Measurements from ENCODE around the gene RPL18A.
"Not testable (repeated sequence)": the region's sequence is repeated elsewhere in the genome, so short reads cannot be mapped to it uniquely, and the experiment has no call there.

Gene RPL18A

GRCh38 chr19:17866964-17867486 is 7.3 kb downstream of the RPL18A start:
- no peak for DNase-seq

GRCh38 chr19:17868669-17869068 is 9.0 kb downstream of the RPL18A start:
- no peak for DNase-seq

- DNase-seq: no peak
These were observed 9.5 kb downstream of the RPL18A start for GRCh38 chr19:17869114-17869608.

- DNase-seq: no peak
These were observed 11.5 kb downstream of the RPL18A start for GRCh38 chr19:17871032-17871877.

GRCh38 chr19:17871878-17872250 is 12.2 kb downstream of the RPL18A start, which contains the start of gene SLC5A5:
Gene SLC5A5, plus strand, starts transcription at chr19:17871945. Its CDS starts 375 bp downstream, at chr19:17872320.
- no peak for DNase-seq

- no peak for DNase-seq
These were observed 12.7 kb downstream of the RPL18A start for GRCh38 chr19:17872251-17873001.

- DNase-seq: no peak
These were observed 14.4 kb downstream of the RPL18A start for GRCh38 chr19:17873786-17874757.

- no peak for DNase-seq
These were observed 15.0 kb downstream of the RPL18A start for GRCh38 chr19:17874758-17875135.

- DNase-seq: no peak
These were observed 18.0 kb downstream of the RPL18A start for GRCh38 chr19:17877696-17878095.

GRCh38 chr19:17879466-17879865 is 19.8 kb downstream of the RPL18A start:
- no peak for DNase-seq

GRCh38 chr19:17881701-17882100 is 22.0 kb downstream of the RPL18A start:
- no peak for DNase-seq

- DNase-seq: no peak
These were observed 24.1 kb downstream of the RPL18A start for GRCh38 chr19:17883627-17884410.

- no peak for DNase-seq
These were observed 26.8 kb downstream of the RPL18A start for GRCh38 chr19:17886515-17886914.

- DNase-seq: not testable (repeated sequence)
These were observed 27.5 kb downstream of the RPL18A start for GRCh38 chr19:17887221-17887620.

GRCh38 chr19:17888260-17888659 is 28.6 kb downstream of the RPL18A start:
- no peak for DNase-seq

- DNase-seq: no peak
These were observed 30.0 kb downstream of the RPL18A start for GRCh38 chr19:17889609-17890214.

GRCh38 chr19:17893766-17894165 is 34.1 kb downstream of the RPL18A start:
- DNase-seq: no peak

- no peak for DNase-seq
These were observed 43.0 kb downstream of the RPL18A start for GRCh38 chr19:17902701-17903100.

- DNase-seq: no peak
These were observed 48.5 kb downstream of the RPL18A start for GRCh38 chr19:17908244-17908643.

GRCh38 chr19:17909003-17909732 is 49.5 kb downstream of the RPL18A start:
- no peak for DNase-seq
